Stimulated activated CD8-positive, alpha-beta memory T cell treated with anti-CD3 and anti-CD28 coated beads, Interleukin-15, amount 100 ng/mL, for 1 hour (primary cell): Measurements from ENCODE around the gene HOXA3.
A peak's percentile ranks its signal among the peaks of the same experiment; 100 is the strongest.

Experiments used
- DNase-seq: peaks from one replicate; pipeline ENCODE4 v3.0.0-alpha.2; 2020; ENCODE audit warnings: low read depth

Gene HOXA3

GRCh38 chr7:27165996-27166530 lies 13.7 kb upstream of the HOXA3 start:
- DNase-seq = no peak

- DNase-seq = no peak
These were observed 13.0 kb upstream of the HOXA3 start, which contains the start of gene HOXA9 for GRCh38 chr7:27165089-27165995. TSS of gene HOXA9 (minus strand) at chr7:27165537. CDS start at chr7:27165457, 80 bp downstream.

GRCh38 chr7:27164367-27165088 lies 12.1 kb upstream of the HOXA3 start:
- DNase-seq = no peak

- DNase-seq = no peak
These were observed 11.6 kb upstream of the HOXA3 start for GRCh38 chr7:27164045-27164366.

GRCh38 chr7:27163288-27164044 lies 11.1 kb upstream of the HOXA3 start:
- no peak for DNase-seq

DNA sequence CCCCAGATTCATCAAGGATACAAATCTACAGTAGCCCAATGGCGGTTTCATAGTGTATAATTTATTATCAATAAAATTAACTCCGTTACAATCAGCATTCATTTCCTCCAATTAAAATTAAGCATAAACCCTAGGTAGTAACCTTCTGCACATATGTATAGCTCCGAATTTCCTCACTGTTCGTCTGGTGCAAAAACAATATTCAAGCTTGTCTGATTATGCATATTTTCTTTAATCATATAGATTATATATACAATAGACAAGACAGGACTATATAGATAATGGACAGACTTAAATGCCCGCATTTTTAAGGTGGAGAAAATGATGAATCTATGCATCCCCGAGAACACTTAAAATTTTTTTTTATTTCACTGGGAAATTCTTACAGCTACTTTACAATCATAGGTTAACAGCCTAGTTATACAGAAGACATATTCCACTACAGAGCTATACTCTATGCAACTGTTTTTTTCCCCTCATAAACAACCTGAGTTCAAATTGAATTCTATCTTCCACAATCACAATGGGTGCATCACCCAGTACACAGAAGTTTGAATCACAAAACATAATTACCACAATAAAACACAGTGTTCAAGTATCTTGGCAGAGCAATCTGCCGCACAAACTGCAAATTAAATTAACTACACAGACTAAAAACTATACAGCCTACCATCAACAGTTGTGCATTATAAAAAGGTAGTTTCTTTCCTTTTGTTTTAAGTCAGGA lies 10.3 kb upstream of the HOXA3 start:
- no peak for DNase-seq

DNA sequence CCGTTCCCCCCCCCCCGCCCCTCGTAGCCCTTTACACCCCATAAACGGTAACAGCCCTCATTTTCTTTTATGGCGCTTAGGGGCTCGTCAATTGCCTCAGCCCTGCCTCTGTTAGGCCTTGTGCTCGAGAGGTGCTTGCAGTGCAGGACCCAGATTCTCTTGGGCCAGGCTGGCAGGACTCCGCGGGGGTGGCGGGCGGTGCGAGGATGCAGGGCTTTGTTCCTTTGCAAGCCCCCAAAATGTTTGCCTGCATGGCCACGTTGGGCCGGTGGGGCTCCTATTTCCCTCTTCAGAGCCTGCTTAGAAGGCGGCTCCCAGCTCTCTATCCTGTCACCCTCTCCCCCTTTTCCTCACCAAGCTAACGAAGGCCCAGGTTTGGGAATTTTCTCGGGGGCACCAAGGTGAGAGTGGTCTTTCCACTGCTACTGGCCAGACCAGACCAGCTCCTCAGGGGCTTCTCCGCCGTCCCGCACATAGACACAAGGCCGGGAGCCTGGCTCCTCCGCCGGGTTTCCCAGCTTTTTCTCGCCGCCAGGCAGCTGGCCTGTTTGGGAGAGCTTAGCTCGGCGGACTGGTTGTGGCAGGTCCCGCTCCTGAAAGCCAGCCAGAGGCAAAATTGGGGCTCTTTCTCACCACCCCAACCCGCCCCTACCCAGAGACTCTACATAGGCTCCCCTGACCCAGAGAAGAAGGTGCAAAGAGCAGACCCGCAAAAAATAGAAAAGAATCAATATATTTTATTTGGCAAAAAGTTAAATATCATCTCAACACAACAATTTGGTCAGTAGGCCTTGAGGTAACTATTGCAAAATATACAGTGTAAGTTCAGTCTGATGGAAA lies 9.6 kb upstream of the HOXA3 start:
- DNase-seq = no peak

GRCh38 chr7:27161214-27161720 lies 8.9 kb upstream of the HOXA3 start:
- no peak for DNase-seq

GRCh38 chr7:27160546-27161213 lies 8.3 kb upstream of the HOXA3 start:
- DNase-seq = peak; percentile 81

DNA sequence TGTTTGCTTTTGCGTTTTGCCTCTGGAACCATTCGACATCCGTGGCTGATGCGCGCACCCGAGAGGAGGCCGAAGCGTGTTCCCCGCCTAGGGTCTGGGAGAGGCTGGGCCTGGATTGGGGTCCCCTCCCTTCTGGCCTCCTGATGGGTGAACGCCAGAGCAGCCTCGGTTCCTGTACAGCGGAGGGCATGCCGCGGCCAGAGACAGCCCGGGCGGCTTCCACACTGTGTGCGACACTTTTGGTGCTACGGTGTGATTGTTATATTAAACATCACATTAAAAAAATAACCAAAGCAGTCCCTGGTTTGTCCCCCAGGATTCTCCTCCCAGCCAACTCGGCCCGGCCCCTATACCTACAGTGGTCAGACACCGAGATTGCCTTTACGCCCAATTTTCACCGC lies 7.8 kb upstream of the HOXA3 start:
- no peak for DNase-seq

DNA sequence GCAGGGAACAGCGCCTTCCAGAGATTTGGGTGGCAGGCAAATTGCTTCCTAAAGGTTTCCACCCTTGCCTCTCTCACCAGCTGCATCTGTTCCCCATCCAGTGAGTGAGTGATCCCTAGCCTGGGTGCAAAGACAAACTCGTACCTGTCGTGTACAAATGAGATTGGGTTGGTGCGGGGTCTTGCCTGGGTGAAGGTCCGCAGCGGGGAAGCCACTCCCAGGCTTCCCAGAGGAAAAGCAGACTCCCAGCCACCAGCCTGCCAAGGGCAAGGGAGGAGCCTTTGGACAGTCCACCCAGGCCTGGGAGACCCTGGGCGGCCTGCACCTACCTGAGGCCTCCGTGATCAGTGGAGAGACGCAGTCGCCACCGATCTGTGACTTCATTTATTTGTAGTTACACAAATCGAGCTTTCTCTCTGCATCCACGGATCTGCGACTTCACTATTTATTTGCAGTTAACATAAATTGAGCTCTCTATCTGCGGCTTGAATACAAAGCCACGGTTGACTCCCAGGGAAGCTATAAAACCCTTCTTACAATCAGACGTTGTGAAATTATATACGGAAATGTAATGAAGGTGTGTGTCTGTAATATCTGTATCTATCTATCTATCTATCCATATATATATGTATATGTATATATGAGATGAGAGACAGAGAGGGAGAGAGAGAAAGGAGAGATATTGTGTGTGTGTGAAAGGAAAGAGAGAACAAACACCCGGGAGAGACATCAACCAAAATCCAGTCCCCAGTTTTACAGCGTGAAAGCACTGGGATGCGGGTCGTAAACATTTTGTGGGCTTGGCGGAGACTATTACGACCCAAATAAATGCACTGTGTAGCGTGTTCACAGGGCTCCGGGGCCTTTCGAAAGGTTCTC lies 7.1 kb upstream of the HOXA3 start:
- no peak for DNase-seq

- DNase-seq = no peak
These were observed 6.3 kb upstream of the HOXA3 start for GRCh38 chr7:27158436-27159265.

DNA sequence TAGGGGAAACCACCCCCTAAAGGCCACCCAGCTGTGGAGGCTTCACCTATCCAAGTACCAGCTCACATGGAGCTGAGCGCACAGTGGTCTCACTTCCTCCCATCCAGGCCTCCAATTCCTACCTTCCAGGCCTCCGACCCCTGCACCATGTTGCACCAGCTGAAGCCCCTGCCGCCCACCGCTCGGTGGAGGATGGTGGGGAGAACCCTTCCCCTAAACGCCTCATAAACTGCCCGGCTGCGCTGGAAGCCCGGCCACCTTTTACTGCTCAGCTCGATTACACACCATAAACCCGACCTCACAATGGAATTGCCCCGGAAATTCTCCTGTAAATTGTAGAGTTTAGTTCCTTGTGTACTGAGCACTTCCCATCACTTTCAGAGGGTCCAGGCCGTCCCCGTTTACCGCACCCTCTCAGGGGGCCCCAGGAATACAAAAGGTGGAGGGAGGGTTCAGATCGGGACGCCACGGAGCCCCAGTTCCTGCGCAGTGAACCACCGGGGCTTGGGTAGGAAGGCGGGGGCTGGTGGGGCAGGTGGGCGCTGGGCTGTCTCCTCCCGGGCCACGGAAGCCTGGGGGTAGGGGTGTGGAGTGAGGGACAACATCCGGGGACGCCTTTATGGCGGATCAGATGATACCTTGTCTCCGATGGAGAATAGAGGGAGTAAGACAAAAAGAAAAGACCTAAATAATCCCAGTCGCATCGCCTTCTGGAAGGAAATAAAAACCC lies 5.5 kb upstream of the HOXA3 start:
- no peak for DNase-seq

- no peak for DNase-seq
These were observed 4.7 kb upstream of the HOXA3 start for GRCh38 chr7:27156916-27157701.

DNA sequence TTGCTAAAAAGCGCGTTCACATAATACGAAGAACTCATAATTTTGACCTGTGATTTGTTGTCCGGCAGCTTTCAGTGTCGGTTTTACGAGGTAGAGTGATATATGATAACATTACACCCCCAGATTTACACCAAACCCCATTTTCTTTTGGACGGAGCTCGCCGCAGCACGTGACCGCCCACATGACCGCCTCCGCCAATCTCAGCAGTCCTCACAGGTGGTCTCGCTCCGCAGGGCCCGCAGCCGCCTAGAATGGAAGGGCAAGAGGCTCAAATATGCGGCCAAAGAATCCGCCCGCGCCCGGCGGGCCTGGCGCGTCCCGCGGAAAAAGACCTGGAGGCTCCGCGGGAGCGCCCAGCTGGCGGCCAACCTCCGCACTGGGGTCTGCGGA lies 4.1 kb upstream of the HOXA3 start, which contains the start of gene HOXA7:
HOXA7 (minus strand) TSS at position 168 of the 391 bp plus-strand sequence; CDS start at position 38, 130 bp downstream.
- no peak for DNase-seq

GRCh38 chr7:27155816-27156507 lies 3.6 kb upstream of the HOXA3 start:
- no peak for DNase-seq
